GM23248 (cell line): ENCODE measurements around the gene SV2C.

Experiments
- EZH2 ChIP-seq: fragments of 200-600 bp; sonication (generic); IDR thresholded peaks from 2 replicates; pipeline ENCODE4 v1.6.1; 2018; ENCODE audit warnings: antibody characterized with exemption, mild to moderate bottlenecking; ENCODE audit not compliant: insufficient read depth, poor library complexity, severe bottlenecking
- EZH2phosphoT487 ChIP-seq: fragments of 200-600 bp; sonication (generic); IDR thresholded peaks from 2 replicates; pipeline ENCODE4 v1.6.1; 2018; ENCODE audit warnings: antibody characterized with exemption, moderate library complexity, mild to moderate bottlenecking, low read depth; ENCODE audit not compliant: insufficient read depth

DNA sequence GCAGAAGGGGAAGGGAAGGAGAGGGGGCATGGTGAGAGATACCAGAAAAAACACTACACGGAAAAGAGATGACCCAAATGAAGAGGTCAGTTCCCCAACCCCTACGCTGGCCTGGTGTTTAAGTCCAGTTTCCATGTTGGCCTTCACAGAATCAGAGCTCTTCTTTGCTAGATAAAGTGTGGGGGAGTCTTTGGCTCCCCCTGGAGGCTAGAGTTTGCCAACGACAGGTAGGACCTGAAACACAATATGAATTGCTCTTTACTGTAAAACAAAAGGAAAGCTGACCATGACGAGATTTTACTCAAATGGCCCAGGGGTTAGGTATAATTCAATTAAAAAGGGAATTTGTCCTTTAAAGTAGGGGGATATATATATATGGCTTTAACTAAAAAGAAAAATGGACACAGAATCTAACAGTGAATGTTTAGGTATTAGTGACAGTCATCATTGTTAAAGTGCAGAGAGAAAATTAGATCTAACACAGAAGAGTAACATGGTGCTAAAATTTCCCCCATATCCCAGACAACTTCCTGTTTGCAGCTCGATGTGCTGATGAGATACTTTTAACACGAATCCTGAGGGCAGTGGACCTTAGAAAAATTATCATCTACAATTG, 92.0 kb downstream of the SV2C start:
- TF ChIP-seq EZH2 (no peak), EZH2phosphoT487 (no peak)
